ENCODE measurements around the gene IGF2BP3.

Gene IGF2BP3

GRCh38 chr7:23283086-23283485, 187.2 kb downstream of the IGF2BP3 start:
- H3K4me3 ChIP-seq (ENCODE audit: low read length) = no peak overlapping the region
- no peak for TF ChIP-seq CTCF (IDR thresholded peaks at IDR 0.05; ENCODE audit: insufficient read depth, low read depth, low read length, missing control alignments)
- DNase-seq (ENCODE audit: low read depth) = no peak

GRCh38 chr7:23279819-23280525, 190.3 kb downstream of the IGF2BP3 start:
- DNase-seq (ENCODE audit: low read depth) = no peak
- H3K4me3 ChIP-seq (ENCODE audit: low read length) = no peak overlapping the region
- TF ChIP-seq CTCF (IDR thresholded peaks at IDR 0.05; ENCODE audit: insufficient read depth, low read depth, low read length, missing control alignments) = no peak

- no peak overlapping the region for H3K4me3 ChIP-seq (ENCODE audit: low read length)
- peak; percentile 76 for DNase-seq (ENCODE audit: low read depth)
- TF ChIP-seq CTCF (IDR thresholded peaks at IDR 0.05; ENCODE audit: insufficient read depth, low read depth, low read length, missing control alignments) = peak; percentile 95
Measured at GRCh38 chr7:23277359-23277989, 192.8 kb downstream of the IGF2BP3 start.

GRCh38 chr7:23276947-23277346, 193.3 kb downstream of the IGF2BP3 start:
- no peak for TF ChIP-seq CTCF (IDR thresholded peaks at IDR 0.05; ENCODE audit: insufficient read depth, low read depth, low read length, missing control alignments)
- DNase-seq (ENCODE audit: low read depth) = no peak
- H3K4me3 ChIP-seq (ENCODE audit: low read length) = no peak overlapping the region

GRCh38 chr7:23276376-23276775, 193.9 kb downstream of the IGF2BP3 start:
- TF ChIP-seq CTCF (IDR thresholded peaks at IDR 0.05; ENCODE audit: insufficient read depth, low read depth, low read length, missing control alignments) = no peak
- DNase-seq (ENCODE audit: low read depth) = no peak
- no peak overlapping the region for H3K4me3 ChIP-seq (ENCODE audit: low read length)

- DNase-seq (ENCODE audit: low read depth) = no peak
- TF ChIP-seq CTCF (IDR thresholded peaks at IDR 0.05; ENCODE audit: insufficient read depth, low read depth, low read length, missing control alignments) = no peak
- H3K4me3 ChIP-seq (ENCODE audit: low read length) = no peak overlapping the region
Measured at GRCh38 chr7:23275912-23276311, 194.4 kb downstream of the IGF2BP3 start.

Data from epithelial cell of esophagus (primary cell).